T-helper 2 cell treated with Interferon-gamma antibody and Interleukin-4, amounts not matched to agents 5 μg/mL and 100 μg/mL, for 36 hours (primary cell): ENCODE measurements around the gene B3GALT5.
"Not testable (repeated sequence)": the region's sequence is repeated elsewhere in the genome, so short reads cannot be mapped to it uniquely, and the experiment has no call there.

Experiments used
- DNase-seq: peaks from one replicate; pipeline ENCODE4 v3.0.0; 2021; ENCODE audit warnings: low spot score
- H3K27ac Mint-ChIP-seq: one replicate; pipeline ENCODE4 v1.8.0; 2021; ENCODE audit warnings: mild to moderate bottlenecking, mixed read lengths
- H3K27me3 Mint-ChIP-seq: one replicate; pipeline ENCODE4 v1.8.0; 2021; ENCODE audit warnings: low read depth, mixed read lengths
- H3K36me3 Mint-ChIP-seq: one replicate; pipeline ENCODE4 v1.8.0; 2021; ENCODE audit warnings: low read depth, mixed read lengths
- H3K4me1 Mint-ChIP-seq: one replicate; pipeline ENCODE4 v1.8.0; 2021; ENCODE audit warnings: low read depth, mixed read lengths
- H3K4me3 Mint-ChIP-seq: one replicate; pipeline ENCODE4 v1.8.0; 2022; ENCODE audit warnings: mild to moderate bottlenecking, moderate library complexity, mixed read lengths
- H3K9me3 Mint-ChIP-seq: one replicate; pipeline ENCODE4 v1.8.0; 2021; ENCODE audit warnings: mixed read lengths

B3GALT5 gene, protein sequence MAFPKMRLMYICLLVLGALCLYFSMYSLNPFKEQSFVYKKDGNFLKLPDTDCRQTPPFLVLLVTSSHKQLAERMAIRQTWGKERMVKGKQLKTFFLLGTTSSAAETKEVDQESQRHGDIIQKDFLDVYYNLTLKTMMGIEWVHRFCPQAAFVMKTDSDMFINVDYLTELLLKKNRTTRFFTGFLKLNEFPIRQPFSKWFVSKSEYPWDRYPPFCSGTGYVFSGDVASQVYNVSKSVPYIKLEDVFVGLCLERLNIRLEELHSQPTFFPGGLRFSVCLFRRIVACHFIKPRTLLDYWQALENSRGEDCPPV

GRCh38 chr21:39612233-39613040 is at the start of gene B3GALT5:
TSS of gene B3GALT5 (plus strand) at chr21:39612940. CDS start at chr21:39660560, 47,620 bp downstream.
- no peaks in the 10 kb centered on the region for H3K9me3 Mint-ChIP-seq
- no peak within 1 kb of the TSS for H3K27ac Mint-ChIP-seq
- DNase-seq: no peak
- peaks cover 3% of the 10 kb centered on the region for H3K4me1 Mint-ChIP-seq
- H3K27me3 Mint-ChIP-seq: peaks cover 39% of the 10 kb centered on the region
- H3K4me3 Mint-ChIP-seq: no peak within 1 kb of the TSS
- no peaks in the 10 kb centered on the region for H3K36me3 Mint-ChIP-seq

DNA sequence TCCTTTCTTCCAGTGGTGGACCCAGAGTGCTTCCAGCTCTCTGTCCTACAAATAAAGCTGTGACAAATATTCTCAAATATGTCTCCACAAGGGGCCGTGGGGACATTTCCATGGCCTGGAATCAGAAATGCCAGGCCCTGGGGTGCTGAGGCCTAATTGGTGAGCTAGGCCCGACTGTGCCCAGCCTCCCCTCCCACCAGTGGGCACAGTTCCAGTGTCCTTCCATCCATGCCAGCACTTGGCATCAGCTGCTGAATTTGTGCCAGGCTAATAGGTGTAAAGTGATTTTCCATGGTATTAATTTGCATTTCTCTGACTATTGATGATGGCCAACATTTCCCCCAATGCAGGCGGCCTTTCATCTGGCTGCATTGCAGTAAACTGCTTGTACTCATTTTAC is 48.5 kb upstream of the B3GALT5 start:
- H3K36me3 Mint-ChIP-seq: no peaks in the 10 kb centered on the region
- no peaks in the 10 kb centered on the region for H3K9me3 Mint-ChIP-seq
- H3K4me3 Mint-ChIP-seq: no peak overlapping the region
- H3K27ac Mint-ChIP-seq: no peak overlapping the region
- no peaks in the 10 kb centered on the region for H3K4me1 Mint-ChIP-seq
- no peak for DNase-seq
- no peaks in the 10 kb centered on the region for H3K27me3 Mint-ChIP-seq

- Mint-ChIP-seq H3K27me3 (no peaks in the 10 kb centered on the region), H3K4me3 (no peak overlapping the region), H3K36me3 (no peaks in the 10 kb centered on the region), H3K4me1 (no peaks in the 10 kb centered on the region), H3K9me3 (no peaks in the 10 kb centered on the region), H3K27ac (no peak overlapping the region)
- DNase-seq: no peak
Measured at GRCh38 chr21:39567180-39567972, 45.4 kb upstream of the B3GALT5 start.

GRCh38 chr21:39568361-39568760 is 44.4 kb upstream of the B3GALT5 start:
- Mint-ChIP-seq H3K4me1 (no peaks in the 10 kb centered on the region), H3K27ac (no peak overlapping the region)

GRCh38 chr21:39575775-39576174 is 37.0 kb upstream of the B3GALT5 start:
- no peak for DNase-seq

More at GRCh38 chr21:39568361-39568760, 44.4 kb upstream of the B3GALT5 start:
- no peak for DNase-seq
- H3K27me3 Mint-ChIP-seq: no peaks in the 10 kb centered on the region
- no peak overlapping the region for H3K4me3 Mint-ChIP-seq
- H3K36me3 Mint-ChIP-seq: no peaks in the 10 kb centered on the region
- H3K9me3 Mint-ChIP-seq: no peaks in the 10 kb centered on the region

GRCh38 chr21:39576518-39577128 is 36.1 kb upstream of the B3GALT5 start:
- H3K27ac Mint-ChIP-seq: no peak overlapping the region
- H3K9me3 Mint-ChIP-seq: no peaks in the 10 kb centered on the region
- no peaks in the 10 kb centered on the region for H3K36me3 Mint-ChIP-seq
- no peaks in the 10 kb centered on the region for H3K4me1 Mint-ChIP-seq
- no peaks in the 10 kb centered on the region for H3K27me3 Mint-ChIP-seq
- no peak overlapping the region for H3K4me3 Mint-ChIP-seq
- DNase-seq: no peak

More at GRCh38 chr21:39575775-39576174, 37.0 kb upstream of the B3GALT5 start:
- Mint-ChIP-seq H3K27ac (no peak overlapping the region), H3K4me1 (no peaks in the 10 kb centered on the region), H3K36me3 (no peaks in the 10 kb centered on the region), H3K4me3 (no peak overlapping the region), H3K9me3 (no peaks in the 10 kb centered on the region), H3K27me3 (no peaks in the 10 kb centered on the region)

GRCh38 chr21:39579734-39580332 is 32.9 kb upstream of the B3GALT5 start:
- H3K27ac Mint-ChIP-seq: no peak overlapping the region
- no peaks in the 10 kb centered on the region for H3K4me1 Mint-ChIP-seq
- no peaks in the 10 kb centered on the region for H3K27me3 Mint-ChIP-seq
- no peak overlapping the region for H3K4me3 Mint-ChIP-seq
- no peaks in the 10 kb centered on the region for H3K36me3 Mint-ChIP-seq
- no peak for DNase-seq
- no peaks in the 10 kb centered on the region for H3K9me3 Mint-ChIP-seq

GRCh38 chr21:39580744-39581143 is 32.0 kb upstream of the B3GALT5 start:
- DNase-seq: no peak
- Mint-ChIP-seq H3K9me3 (no peaks in the 10 kb centered on the region), H3K4me1 (no peaks in the 10 kb centered on the region), H3K4me3 (no peak overlapping the region), H3K27me3 (no peaks in the 10 kb centered on the region), H3K27ac (no peak overlapping the region), H3K36me3 (no peaks in the 10 kb centered on the region)

- Mint-ChIP-seq H3K27me3 (no peaks in the 10 kb centered on the region), H3K4me1 (no peaks in the 10 kb centered on the region), H3K4me3 (no peak overlapping the region), H3K27ac (no peak overlapping the region), H3K9me3 (no peaks in the 10 kb centered on the region), H3K36me3 (no peaks in the 10 kb centered on the region)
- no peak for DNase-seq
Measured at GRCh38 chr21:39581414-39581813, 31.3 kb upstream of the B3GALT5 start.

DNA sequence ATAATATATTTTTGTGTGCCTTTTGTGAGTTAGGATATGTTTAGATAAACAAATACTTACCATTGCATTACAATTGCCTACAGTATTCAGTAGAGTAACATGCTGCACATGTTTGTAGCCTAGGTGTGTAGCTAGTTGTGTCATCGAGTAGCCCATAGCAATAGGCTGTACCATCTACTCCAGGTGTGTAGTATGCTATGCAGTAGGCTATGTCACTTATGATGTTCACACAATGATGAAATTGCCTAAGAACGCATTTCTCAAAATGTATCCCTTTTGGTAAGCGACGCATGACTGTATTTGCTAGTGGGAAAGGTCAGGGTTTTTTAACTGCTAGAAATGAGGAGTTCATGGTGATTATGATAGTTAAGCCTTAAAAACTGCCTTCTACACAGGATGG is 30.0 kb upstream of the B3GALT5 start:
- no peaks in the 10 kb centered on the region for H3K27me3 Mint-ChIP-seq
- no peaks in the 10 kb centered on the region for H3K4me1 Mint-ChIP-seq
- no peak overlapping the region for H3K4me3 Mint-ChIP-seq
- H3K36me3 Mint-ChIP-seq: no peaks in the 10 kb centered on the region
- H3K27ac Mint-ChIP-seq: no peak overlapping the region
- no peaks in the 10 kb centered on the region for H3K9me3 Mint-ChIP-seq
- DNase-seq: no peak

DNA sequence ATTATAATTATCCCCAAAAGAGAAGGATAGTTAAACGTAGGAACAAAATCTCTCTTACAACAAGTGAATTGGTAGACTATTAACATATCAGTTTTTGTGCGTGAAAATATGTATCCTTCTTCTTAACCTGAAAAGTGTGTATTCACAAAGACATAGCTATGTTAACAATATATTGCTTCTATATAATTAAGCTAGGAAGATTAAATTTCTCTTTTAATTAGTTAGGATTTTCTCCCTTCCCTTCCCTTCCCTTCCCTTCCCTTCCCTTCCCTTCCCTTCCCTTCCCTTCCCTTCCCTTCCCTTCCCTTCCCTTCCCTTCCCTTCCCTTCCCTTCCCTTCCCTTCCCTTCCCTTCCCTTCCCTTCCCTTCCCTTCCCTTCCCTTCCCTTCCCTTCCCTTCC is 29.2 kb upstream of the B3GALT5 start:
- H3K9me3 Mint-ChIP-seq, H3K27ac Mint-ChIP-seq, DNase-seq, H3K4me1 Mint-ChIP-seq, H3K4me3 Mint-ChIP-seq, H3K36me3 Mint-ChIP-seq, H3K27me3 Mint-ChIP-seq: not testable (repeated sequence)

GRCh38 chr21:39587376-39587775 is 25.4 kb upstream of the B3GALT5 start:
- H3K27me3 Mint-ChIP-seq: no peaks in the 10 kb centered on the region
- no peak for DNase-seq
- no peak overlapping the region for H3K27ac Mint-ChIP-seq
- no peaks in the 10 kb centered on the region for H3K9me3 Mint-ChIP-seq
- no peak overlapping the region for H3K4me3 Mint-ChIP-seq
- no peaks in the 10 kb centered on the region for H3K4me1 Mint-ChIP-seq
- H3K36me3 Mint-ChIP-seq: no peaks in the 10 kb centered on the region

DNA sequence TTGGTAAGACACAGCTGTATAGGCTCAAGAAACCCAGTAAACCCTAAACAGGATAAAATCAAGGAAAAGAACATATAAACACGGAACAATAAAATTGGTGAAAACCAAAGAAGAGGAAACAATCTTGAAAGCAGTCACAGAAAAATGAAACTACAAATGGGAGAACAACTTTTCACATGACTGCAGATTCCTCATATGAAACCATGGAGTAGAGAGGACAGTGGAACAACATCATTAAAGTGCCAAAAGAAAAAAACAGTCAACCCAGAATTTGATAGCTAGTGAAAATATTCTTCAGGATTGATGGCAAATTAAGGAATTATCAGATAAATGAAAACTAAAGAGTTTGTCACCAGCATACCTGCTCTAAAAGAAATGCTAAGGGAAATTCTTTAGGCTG is 23.9 kb upstream of the B3GALT5 start:
- no peaks in the 10 kb centered on the region for H3K27me3 Mint-ChIP-seq
- no peak overlapping the region for H3K4me3 Mint-ChIP-seq
- no peak overlapping the region for H3K27ac Mint-ChIP-seq
- H3K36me3 Mint-ChIP-seq: no peaks in the 10 kb centered on the region
- DNase-seq: no peak
- no peaks in the 10 kb centered on the region for H3K9me3 Mint-ChIP-seq
- H3K4me1 Mint-ChIP-seq: no peaks in the 10 kb centered on the region
